HEK293 (cell line): ENCODE results near the gene KRT17.

Experiments used
- ZFP37 ChIP-seq: fragments of 450-650 bp; formaldehyde crosslinking; IDR thresholded peaks from 2 replicates; pipeline ENCODE4 v1.5.1; 2016; ENCODE audit warnings: missing biosample characterization, missing genetic modification characterization
- ZNF16 ChIP-seq: fragments of 450-650 bp; formaldehyde crosslinking; IDR thresholded peaks from 2 replicates; pipeline ENCODE4 v1.5.1; 2016; ENCODE audit warnings: low read depth, missing biosample characterization, missing genetic modification characterization
- ZNF510 ChIP-seq: fragments of 450-650 bp; formaldehyde crosslinking; IDR thresholded peaks from 2 replicates; pipeline ENCODE4 v1.5.1; 2018; ENCODE audit warnings: mild to moderate bottlenecking, missing genetic modification characterization, missing biosample characterization; ENCODE audit not compliant: insufficient replicate concordance
- TF ChIP-seq, protein P1 (sequence below): fragments of 450-650 bp; formaldehyde crosslinking; IDR thresholded peaks from 2 replicates; pipeline ENCODE4 v1.5.1; 2016; ENCODE audit warnings: missing biosample characterization, missing genetic modification characterization
- TF ChIP-seq, protein P2 (sequence below): fragments of 450-650 bp; formaldehyde crosslinking; IDR thresholded peaks from 2 replicates; pipeline ENCODE4 v1.5.1; 2016; ENCODE audit warnings: missing biosample characterization, missing genetic modification characterization
- TF ChIP-seq, protein P3 (sequence below): fragments of 450-650 bp; formaldehyde crosslinking; IDR thresholded peaks from 2 replicates; pipeline ENCODE4 v1.5.1; 2017; ENCODE audit warnings: missing biosample characterization, mild to moderate bottlenecking, missing genetic modification characterization, moderate library complexity

DNA sequence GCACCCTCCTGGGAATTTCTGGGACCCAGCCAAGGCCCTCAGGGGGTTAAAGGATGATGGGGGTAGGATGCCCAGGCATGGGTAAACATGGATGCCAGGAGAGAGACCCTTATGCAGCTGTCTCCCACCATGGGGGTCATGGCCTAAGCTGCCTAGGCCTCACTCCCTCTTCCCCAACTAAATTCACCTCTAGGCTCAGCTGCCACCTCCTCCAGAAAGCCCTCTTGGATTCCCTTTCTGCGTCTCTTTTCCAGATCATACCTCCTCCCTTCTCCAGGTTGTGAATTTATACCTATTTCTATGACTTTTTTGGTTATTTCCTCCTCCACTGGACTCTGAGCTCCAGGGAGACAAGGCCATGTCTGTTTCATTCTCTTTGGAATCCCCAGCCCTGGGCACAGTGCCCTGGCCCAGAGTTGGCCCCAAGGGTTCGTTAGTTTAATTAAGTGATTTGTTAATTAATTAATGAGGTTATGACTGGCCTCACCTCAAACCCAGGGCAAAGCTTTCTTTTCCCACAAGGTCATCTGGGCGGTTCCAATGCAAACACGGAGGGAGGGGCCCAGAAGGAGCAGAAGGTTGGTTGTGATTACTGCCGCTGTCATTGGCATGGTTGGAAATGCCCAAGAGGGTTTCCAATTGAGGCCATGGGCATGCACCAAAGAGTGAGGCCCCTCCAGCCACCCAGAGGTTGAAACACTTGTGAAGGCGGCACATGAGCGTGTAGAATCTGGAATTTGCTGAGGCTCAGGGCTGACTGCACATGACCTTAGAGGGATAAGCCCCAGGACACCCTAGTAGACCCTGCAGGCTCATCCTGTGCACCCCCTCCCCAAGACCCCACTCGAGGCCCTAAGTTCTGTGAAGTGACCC, 6.9 kb upstream of the KRT17 start:
- TF ChIP-seq ZNF510: no peak
- TF ChIP-seq, protein P1, sequence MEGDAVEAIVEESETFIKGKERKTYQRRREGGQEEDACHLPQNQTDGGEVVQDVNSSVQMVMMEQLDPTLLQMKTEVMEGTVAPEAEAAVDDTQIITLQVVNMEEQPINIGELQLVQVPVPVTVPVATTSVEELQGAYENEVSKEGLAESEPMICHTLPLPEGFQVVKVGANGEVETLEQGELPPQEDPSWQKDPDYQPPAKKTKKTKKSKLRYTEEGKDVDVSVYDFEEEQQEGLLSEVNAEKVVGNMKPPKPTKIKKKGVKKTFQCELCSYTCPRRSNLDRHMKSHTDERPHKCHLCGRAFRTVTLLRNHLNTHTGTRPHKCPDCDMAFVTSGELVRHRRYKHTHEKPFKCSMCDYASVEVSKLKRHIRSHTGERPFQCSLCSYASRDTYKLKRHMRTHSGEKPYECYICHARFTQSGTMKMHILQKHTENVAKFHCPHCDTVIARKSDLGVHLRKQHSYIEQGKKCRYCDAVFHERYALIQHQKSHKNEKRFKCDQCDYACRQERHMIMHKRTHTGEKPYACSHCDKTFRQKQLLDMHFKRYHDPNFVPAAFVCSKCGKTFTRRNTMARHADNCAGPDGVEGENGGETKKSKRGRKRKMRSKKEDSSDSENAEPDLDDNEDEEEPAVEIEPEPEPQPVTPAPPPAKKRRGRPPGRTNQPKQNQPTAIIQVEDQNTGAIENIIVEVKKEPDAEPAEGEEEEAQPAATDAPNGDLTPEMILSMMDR (tag by site-specific recombination): no peak
- TF ChIP-seq, protein P2, sequence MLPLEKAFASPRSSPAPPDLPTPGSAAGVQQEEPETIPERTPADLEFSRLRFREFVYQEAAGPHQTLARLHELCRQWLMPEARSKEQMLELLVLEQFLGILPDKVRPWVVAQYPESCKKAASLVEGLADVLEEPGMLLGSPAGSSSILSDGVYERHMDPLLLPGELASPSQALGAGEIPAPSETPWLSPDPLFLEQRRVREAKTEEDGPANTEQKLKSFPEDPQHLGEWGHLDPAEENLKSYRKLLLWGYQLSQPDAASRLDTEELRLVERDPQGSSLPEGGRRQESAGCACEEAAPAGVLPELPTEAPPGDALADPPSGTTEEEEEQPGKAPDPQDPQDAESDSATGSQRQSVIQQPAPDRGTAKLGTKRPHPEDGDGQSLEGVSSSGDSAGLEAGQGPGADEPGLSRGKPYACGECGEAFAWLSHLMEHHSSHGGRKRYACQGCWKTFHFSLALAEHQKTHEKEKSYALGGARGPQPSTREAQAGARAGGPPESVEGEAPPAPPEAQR (tag by site-specific recombination): no peak
- TF ChIP-seq ZFP37: no peak
- TF ChIP-seq, protein P3, sequence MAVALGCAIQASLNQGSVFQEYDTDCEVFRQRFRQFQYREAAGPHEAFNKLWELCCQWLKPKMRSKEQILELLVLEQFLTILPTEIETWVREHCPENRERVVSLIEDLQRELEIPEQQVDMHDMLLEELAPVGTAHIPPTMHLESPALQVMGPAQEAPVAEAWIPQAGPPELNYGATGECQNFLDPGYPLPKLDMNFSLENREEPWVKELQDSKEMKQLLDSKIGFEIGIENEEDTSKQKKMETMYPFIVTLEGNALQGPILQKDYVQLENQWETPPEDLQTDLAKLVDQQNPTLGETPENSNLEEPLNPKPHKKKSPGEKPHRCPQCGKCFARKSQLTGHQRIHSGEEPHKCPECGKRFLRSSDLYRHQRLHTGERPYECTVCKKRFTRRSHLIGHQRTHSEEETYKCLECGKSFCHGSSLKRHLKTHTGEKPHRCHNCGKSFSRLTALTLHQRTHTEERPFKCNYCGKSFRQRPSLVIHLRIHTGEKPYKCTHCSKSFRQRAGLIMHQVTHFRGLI (tag by site-specific recombination): no peak
- no peak for TF ChIP-seq ZNF16
